GM18519 (cell line): ENCODE results near the gene SELENOH.
"Not testable (repeated sequence)": the region's sequence is repeated elsewhere in the genome, so short reads cannot be mapped to it uniquely, and the experiment has no call there.

Source experiments
- ATAC-seq: cut with Tn5 transposase; IDR thresholded peaks from one replicate; pipeline ENCODE4 v1.9.1; 2021; ENCODE audit warnings: mild to moderate bottlenecking, moderate library complexity; ENCODE audit not compliant: unreplicated experiment, low FRiP score

SELENOH gene

GRCh38 chr11:57741132-57742086, at the start of gene SELENOH:
Gene SELENOH, plus strand, starts transcription at chr11:57741491. Its CDS starts 105 bp downstream, at chr11:57741596.
- peak; percentile 81 for ATAC-seq

- ATAC-seq, result no peak
Observed at GRCh38 chr11:57698843-57699365, 42.4 kb upstream of the SELENOH start.

GRCh38 chr11:57699813-57700212, 41.5 kb upstream of the SELENOH start:
- ATAC-seq, result no peak

GRCh38 chr11:57700425-57700824, 40.9 kb upstream of the SELENOH start:
- ATAC-seq, result no peak

GRCh38 chr11:57703341-57703740, 38.0 kb upstream of the SELENOH start:
- ATAC-seq, result no peak

- ATAC-seq, result no peak
Observed at GRCh38 chr11:57704932-57705331, 36.4 kb upstream of the SELENOH start.

GRCh38 chr11:57705432-57705831, 35.9 kb upstream of the SELENOH start:
- ATAC-seq, result not testable (repeated sequence)

- ATAC-seq, result no peak
Observed at GRCh38 chr11:57709802-57710367, 31.4 kb upstream of the SELENOH start.

- ATAC-seq, result peak; percentile 32
Observed at GRCh38 chr11:57711414-57712255, 29.7 kb upstream of the SELENOH start, which contains the start of gene MED19. Gene MED19, minus strand, starts transcription at chr11:57712215. Its CDS starts 36 bp downstream, at chr11:57712179.

- peak; percentile 97 for ATAC-seq
Observed at GRCh38 chr11:57712256-57713150, 28.8 kb upstream of the SELENOH start, which contains the start of gene TMX2. Gene TMX2, plus strand, starts transcription at chr11:57712593. Its CDS starts 26 bp downstream, at chr11:57712619.

- ATAC-seq, result no peak
Observed at GRCh38 chr11:57713835-57714234, 27.5 kb upstream of the SELENOH start.

- ATAC-seq, result not testable (repeated sequence)
Observed at GRCh38 chr11:57716726-57717125, 24.6 kb upstream of the SELENOH start.

- ATAC-seq, result no peak
Observed at GRCh38 chr11:57727185-57727584, 14.1 kb upstream of the SELENOH start.

GRCh38 chr11:57728829-57729228, 12.5 kb upstream of the SELENOH start:
- no peak for ATAC-seq

GRCh38 chr11:57729479-57729878, 11.8 kb upstream of the SELENOH start:
- no peak for ATAC-seq

GRCh38 chr11:57732661-57733060, 8.6 kb upstream of the SELENOH start:
- no peak for ATAC-seq

- ATAC-seq, result no peak
Observed at GRCh38 chr11:57735619-57736298, 5.5 kb upstream of the SELENOH start.

- ATAC-seq, result no peak
Observed at GRCh38 chr11:57742087-57742452, 779 bp downstream of the SELENOH start.

GRCh38 chr11:57744357-57744756, 3.1 kb downstream of the SELENOH start:
- no peak for ATAC-seq
